Measurements from ENCODE around the gene C10orf67.
"Not testable (repeated sequence)": the region's sequence is repeated elsewhere in the genome, so short reads cannot be mapped to it uniquely, and the experiment has no call there.

The C10orf67 gene

DNA sequence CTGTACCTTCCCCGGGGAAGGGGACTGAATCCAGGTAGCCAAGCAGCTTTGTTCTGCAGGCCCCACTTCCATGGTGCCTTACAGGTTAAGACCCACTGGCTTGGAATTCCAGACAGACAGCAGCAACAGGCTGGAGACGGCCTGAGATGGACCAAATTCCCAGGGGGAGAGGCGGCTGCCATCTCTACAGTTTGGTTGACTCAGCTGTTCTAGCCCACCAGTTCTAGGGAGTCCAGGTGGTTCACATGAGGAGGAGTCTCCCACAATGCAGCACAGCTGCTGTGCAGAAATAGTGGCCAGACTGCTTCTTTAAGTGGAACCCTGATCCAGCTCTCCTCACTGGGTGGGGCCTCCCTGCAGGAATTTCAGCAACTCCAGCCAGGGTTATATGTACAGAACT is 74.1 kb downstream of the C10orf67 start:
- DNase-seq (ENCODE audit: low spot score): no peak

- DNase-seq (ENCODE audit: low spot score): no peak
Observed at GRCh38 chr10:23263441-23264164, 81.0 kb downstream of the C10orf67 start.

DNA sequence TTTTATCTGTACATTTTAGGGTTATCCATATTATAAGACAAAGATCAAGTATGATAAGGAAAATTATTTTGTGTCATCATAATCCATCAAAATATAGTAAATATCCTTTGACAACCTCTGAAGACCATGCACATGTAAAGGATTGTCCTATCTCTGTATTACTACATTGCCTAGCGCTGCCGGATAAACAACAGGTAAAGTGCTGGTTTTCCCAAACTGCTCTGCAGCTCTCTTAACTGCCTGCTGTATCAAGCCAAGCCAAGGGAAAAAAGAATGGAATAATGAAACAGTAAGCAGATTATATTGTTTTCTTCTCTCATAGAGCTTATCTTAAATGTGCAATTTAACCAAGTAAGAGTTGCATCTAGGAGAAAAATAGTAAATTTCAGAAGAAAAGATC is 81.7 kb downstream of the C10orf67 start:
- DNase-seq (ENCODE audit: low spot score): no peak

- DNase-seq (ENCODE audit: low spot score): no peak
Observed at GRCh38 chr10:23258516-23258915, 86.1 kb downstream of the C10orf67 start.

GRCh38 chr10:23253780-23254179 is 90.8 kb downstream of the C10orf67 start:
- no peak for DNase-seq (ENCODE audit: low spot score)

DNA sequence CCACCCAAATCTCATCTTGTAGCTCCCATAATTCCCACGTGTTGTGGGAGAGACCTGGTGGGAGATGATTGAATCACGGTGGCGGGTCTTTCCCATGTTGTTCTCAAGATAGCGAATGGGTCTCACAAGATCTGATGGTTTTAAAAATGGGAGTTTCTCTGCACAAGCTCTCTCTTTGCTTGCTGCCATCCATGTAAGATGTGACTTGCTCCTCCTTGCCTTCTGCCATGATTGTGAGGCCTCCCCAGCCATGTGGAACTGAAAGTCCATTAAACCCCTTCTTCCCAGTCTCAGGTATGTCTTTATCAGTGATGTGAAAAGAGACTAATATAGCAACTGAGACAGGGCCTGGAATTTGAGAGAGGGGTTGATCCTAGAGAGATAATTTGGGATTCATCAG is 91.7 kb downstream of the C10orf67 start:
- DNase-seq (ENCODE audit: low spot score): not testable (repeated sequence)

- DNase-seq (ENCODE audit: low spot score): not testable (repeated sequence)
Observed at GRCh38 chr10:23241779-23242178, 102.8 kb downstream of the C10orf67 start.

DNA sequence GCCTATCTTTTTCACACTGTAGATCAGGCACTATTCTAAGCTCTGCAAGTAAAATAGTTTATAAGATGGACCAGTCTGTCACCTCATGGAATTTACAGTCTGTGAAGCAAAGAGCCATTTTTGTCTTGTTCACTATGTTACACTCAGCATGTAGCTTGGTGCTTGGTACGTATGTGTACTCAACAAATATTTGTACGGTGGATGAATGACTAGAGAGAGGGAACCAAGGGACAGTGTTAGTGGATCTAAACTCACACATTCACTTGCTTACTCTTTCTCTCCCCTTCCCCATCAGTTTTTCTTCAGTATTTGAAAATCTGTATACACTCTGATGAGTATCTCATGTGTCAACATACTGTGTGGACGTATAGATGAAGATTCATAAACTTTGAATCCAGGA is 106.6 kb downstream of the C10orf67 start:
- no peak for DNase-seq (ENCODE audit: low spot score)

DNA sequence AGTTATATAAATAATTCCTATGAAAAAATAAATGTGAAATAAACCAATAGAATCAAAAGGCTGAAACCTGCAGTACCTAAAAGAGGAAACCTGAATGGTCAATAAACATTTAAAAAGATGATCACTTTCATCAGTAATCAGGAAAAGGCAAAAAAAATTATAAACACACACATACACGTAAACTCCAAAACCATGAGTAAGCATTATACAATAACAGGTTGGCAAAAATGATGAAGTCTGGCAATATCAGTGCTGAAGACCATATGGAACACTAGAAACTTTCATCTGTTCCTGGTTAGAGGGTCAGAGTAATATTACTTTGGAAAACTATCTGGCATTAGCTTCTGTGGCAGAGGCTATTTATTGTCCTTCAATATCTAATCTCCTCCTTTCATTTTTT is 114.0 kb downstream of the C10orf67 start:
- DNase-seq (ENCODE audit: low spot score): no peak

- no peak for DNase-seq (ENCODE audit: low spot score)
Observed at GRCh38 chr10:23217471-23217870, 127.1 kb downstream of the C10orf67 start.

DNA sequence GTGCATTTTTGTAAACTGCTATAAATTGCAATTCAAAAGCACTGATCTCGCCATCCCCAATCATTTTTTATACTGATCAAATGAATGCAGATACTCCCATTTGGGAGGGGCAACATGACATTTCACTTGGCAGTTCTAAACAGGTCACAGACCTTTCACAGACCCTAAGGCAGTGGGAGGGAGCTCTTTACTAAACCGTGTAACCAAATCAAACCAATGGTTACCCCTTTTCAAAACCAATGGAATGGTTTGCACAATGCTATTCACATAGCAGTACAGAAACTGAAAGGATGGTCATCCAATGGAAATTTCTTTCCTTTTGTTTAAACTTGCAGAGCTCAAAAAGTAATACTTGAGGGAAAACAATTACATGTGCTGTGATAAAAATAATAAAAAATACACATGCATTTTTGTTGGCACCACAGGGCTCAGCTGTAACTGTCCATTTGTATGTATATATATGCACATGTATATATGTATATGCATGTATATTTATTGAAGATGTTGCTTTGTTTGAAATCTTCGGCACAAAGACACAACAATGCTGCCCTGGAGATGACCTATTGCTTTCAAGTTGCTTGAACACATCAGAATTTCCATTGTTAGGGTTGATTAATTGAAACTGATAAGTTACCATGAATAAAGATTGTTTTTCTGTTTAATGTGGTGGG is 138.5 kb downstream of the C10orf67 start:
- no peak for DNase-seq (ENCODE audit: low spot score)

GRCh38 chr10:23204773-23205172 is 139.8 kb downstream of the C10orf67 start:
- no peak for DNase-seq (ENCODE audit: low spot score)

- no peak for DNase-seq (ENCODE audit: low spot score)
Observed at GRCh38 chr10:23203369-23204325, 140.9 kb downstream of the C10orf67 start.

GRCh38 chr10:23202779-23203178 is 141.8 kb downstream of the C10orf67 start:
- no peak for DNase-seq (ENCODE audit: low spot score)

DNA sequence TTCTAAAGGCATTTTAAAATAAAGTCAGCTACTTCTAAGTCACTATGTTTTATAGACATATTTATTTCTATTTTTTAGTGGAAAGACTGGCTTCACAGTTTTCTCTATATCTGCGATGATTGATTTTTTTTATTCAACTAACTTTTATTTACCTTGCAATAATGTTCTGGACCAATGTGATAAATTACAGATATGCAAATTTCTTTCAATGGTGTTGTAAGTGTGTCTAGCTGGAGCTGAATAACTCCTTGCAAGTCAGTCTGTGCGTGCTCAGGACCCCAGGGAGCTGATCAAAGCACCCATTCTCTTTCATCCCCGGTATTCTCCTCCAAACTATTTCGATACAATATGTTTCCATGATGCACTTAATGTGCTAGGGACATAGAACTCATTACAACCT is 142.8 kb downstream of the C10orf67 start:
- no peak for DNase-seq (ENCODE audit: low spot score)

GRCh38 chr10:23200997-23201652 is 143.5 kb downstream of the C10orf67 start:
- DNase-seq (ENCODE audit: low spot score): no peak

- no peak for DNase-seq (ENCODE audit: low spot score)
Observed at GRCh38 chr10:23200586-23200985, 144.0 kb downstream of the C10orf67 start.

- DNase-seq (ENCODE audit: low spot score): no peak
Observed at GRCh38 chr10:23199768-23200511, 144.7 kb downstream of the C10orf67 start.

DNA sequence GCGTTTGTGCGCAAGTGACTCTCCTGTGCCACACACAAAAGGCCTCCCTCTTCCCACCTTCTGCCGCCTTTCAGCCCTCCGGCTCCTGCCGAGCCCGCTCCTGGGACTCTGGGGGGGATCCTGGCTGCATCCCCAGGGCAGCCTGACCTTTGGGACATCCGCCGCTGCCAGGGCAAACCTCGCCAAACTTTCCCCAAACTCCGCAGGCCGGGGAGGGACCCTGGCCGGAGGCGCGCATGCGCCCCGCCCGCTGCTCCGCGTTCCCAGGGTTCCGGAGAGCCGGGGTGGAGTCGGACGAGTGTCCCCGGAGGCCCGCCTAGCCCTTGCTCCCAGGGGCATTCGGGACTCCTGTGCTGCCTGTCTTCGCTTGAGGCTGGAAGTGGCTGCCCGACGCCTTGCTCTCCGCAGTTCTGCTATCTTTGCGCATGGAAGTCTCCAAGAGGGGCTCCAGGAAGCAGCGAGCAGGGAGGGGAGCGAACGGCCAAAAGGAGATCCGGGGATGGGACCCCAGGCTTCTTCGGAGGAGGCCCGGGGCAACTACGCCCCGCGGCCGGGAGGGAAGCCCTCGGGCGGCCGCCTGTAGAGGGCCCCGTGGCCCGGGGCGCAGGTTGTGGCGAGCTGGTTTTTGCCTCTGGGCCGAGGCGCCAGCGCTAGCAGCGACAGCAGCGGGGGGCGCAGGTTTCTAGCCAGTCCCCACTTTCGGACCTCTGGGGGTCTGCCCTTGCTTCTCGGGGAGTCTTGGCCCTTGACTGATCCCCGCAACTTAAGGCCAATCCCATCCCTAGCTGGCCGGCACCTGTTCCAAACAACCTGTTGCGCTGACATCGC is 145.4 kb downstream of the C10orf67 start:
- no peak for DNase-seq (ENCODE audit: low spot score)

GRCh38 chr10:23198610-23198939 is 146.0 kb downstream of the C10orf67 start:
- DNase-seq (ENCODE audit: low spot score): no peak
